C1 segment of cervical spinal cord (tissue), 14 donors: ENCODE data around the gene MRPL1.
"Not testable (repeated sequence)": the region's sequence is repeated elsewhere in the genome, so short reads cannot be mapped to it uniquely, and the experiment has no call there.

Experiments used
- DNase-seq, 14 donors: peaks; one replicate each; lab custom pipeline; 2025; lab: John Stamatoyannopoulos, UW

MRPL1 gene

GRCh38 chr4:77982900-77983540, 120.4 kb downstream of the MRPL1 start:
- DNase-seq: not testable (repeated sequence)

GRCh38 chr4:77983612-77984311, 121.1 kb downstream of the MRPL1 start:
- DNase-seq: not testable (repeated sequence)

- DNase-seq: no peak
These were observed 127.3 kb downstream of the MRPL1 start for GRCh38 chr4:77989968-77990367.

- no peak for DNase-seq
These were observed 127.8 kb downstream of the MRPL1 start for GRCh38 chr4:77990456-77990855.

GRCh38 chr4:77990904-77991358, 128.3 kb downstream of the MRPL1 start:
- no peak for DNase-seq

- DNase-seq: no peak
These were observed 130.0 kb downstream of the MRPL1 start for GRCh38 chr4:77992581-77992980.

- no peak for DNase-seq
These were observed 131.6 kb downstream of the MRPL1 start for GRCh38 chr4:77994194-77994721.

GRCh38 chr4:77996076-77996475, 133.4 kb downstream of the MRPL1 start:
- no peak for DNase-seq

GRCh38 chr4:78001531-78001930, 138.9 kb downstream of the MRPL1 start:
- DNase-seq: no peak

GRCh38 chr4:78002260-78002659, 139.6 kb downstream of the MRPL1 start:
- DNase-seq: no peak
